ENCODE data around the gene RLN2.
"Not testable (repeated sequence)": the region's sequence is repeated elsewhere in the genome, so short reads cannot be mapped to it uniquely, and the experiment has no call there.

The RLN2 gene

GRCh38 chr9:5321058-5321457 is 16.5 kb upstream of the RLN2 start:
- no peak for TF ChIP-seq CTCF (IDR thresholded peaks at IDR 0.05; ENCODE audit: insufficient read depth, missing control alignments)
- FAIRE-seq (no peak), DNase-seq (ENCODE audit: insufficient read length, low spot score) (no peak)

- DNase-seq (ENCODE audit: insufficient read length, low spot score); FAIRE-seq: not testable (repeated sequence)
These were observed 11.9 kb upstream of the RLN2 start for GRCh38 chr9:5316406-5316805.

- no peak for FAIRE-seq
- no peak for TF ChIP-seq CTCF (IDR thresholded peaks at IDR 0.05; ENCODE audit: insufficient read depth, missing control alignments)
- DNase-seq (ENCODE audit: insufficient read length, low spot score): no peak
These were observed 10.8 kb upstream of the RLN2 start for GRCh38 chr9:5315187-5315923.

- FAIRE-seq: no peak
- DNase-seq (ENCODE audit: insufficient read length, low spot score): no peak
- TF ChIP-seq CTCF (IDR thresholded peaks at IDR 0.05; ENCODE audit: insufficient read depth, missing control alignments): no peak
These were observed 6.3 kb upstream of the RLN2 start for GRCh38 chr9:5310851-5311250.

DNA sequence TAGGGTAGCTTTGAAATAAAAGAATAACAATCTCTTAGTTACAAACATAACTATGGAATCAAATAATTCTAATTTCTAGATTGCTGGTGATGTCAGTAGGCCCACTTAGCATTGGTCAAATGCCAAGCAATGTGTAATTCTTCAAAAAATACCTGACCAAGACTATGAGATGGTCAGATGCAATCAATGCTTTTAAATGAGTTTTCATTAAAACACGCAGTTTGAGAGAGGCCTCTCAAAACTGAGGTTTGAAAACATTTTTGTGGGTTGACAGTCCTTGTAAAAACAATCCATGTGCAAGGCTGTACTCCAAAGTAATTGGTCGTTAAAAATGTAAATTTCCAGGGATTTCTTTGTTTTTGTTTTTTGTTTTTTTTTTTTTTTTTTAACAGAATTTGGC is 1.2 kb upstream of the RLN2 start:
- no peak for DNase-seq (ENCODE audit: insufficient read length, low spot score)
- no peak for FAIRE-seq
- TF ChIP-seq CTCF (IDR thresholded peaks at IDR 0.05; ENCODE audit: insufficient read depth, missing control alignments): no peak

- no peak for FAIRE-seq
- TF ChIP-seq CTCF (IDR thresholded peaks at IDR 0.05; ENCODE audit: insufficient read depth, missing control alignments): no peak
- no peak for DNase-seq (ENCODE audit: insufficient read length, low spot score)
These were observed 3.0 kb downstream of the RLN2 start for GRCh38 chr9:5301544-5301943.

- DNase-seq (ENCODE audit: insufficient read length, low spot score) (no peak), FAIRE-seq (no peak)
- TF ChIP-seq CTCF (IDR thresholded peaks at IDR 0.05; ENCODE audit: insufficient read depth, missing control alignments): no peak
These were observed 12.4 kb downstream of the RLN2 start for GRCh38 chr9:5292141-5292540.

GRCh38 chr9:5288591-5288990 is 15.9 kb downstream of the RLN2 start:
- no peak for DNase-seq (ENCODE audit: insufficient read length, low spot score)
- FAIRE-seq: no peak
- TF ChIP-seq CTCF (IDR thresholded peaks at IDR 0.05; ENCODE audit: insufficient read depth, missing control alignments): no peak

Data from D721Med (cell line).